ENCODE results near the gene COL4A3.

DNA sequence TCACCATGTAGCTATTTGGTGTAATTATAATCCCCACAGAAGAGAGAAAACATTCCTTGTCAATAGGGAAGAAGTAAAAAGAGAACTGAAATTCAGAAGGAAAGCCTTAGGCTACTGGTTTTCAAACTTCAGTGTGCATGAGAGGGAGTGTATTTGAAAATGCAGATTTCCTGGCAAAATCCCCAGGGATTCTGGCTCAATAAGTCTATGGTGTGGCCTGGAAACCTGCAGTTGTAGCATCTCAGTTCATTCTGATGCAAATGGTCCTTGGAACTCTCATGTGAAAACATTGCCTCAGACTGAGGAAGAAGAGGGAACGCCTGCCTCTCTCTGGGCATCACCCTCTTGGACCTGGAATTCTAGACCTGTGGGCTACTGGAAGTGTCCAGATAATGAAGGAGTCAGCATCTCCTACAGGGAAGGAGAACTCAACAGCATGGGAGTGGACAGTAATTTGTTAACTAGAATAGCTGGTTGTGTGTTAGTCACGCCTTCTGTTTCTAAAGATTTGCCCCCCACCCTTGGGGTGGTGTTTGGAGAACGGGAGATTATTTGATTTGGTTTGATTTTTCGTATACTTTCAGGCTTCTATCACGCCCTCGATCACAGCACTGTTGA lies 21.3 kb downstream of the COL4A3 start:
- TF ChIP-seq POLR2AphosphoS5 (IDR thresholded peaks at IDR 0.05; ENCODE audit: low read depth, low read length), result no peak
- TF ChIP-seq SIN3A (IDR thresholded peaks at IDR 0.05; ENCODE audit: borderline replicate concordance, insufficient read depth, low read length), result no peak
- TF ChIP-seq TAF1 (IDR thresholded peaks at IDR 0.05; ENCODE audit: borderline replicate concordance, insufficient read depth, low read length), result no peak
- TF ChIP-seq REST (IDR thresholded peaks at IDR 0.05; ENCODE audit: insufficient read depth in 1 of 2, low read depth in 2 of 2, low read length in 2 of 2), result no peak

Data from PFSK-1 (cell line).